ENCODE results near the gene TINCR.

The TINCR gene

DNA sequence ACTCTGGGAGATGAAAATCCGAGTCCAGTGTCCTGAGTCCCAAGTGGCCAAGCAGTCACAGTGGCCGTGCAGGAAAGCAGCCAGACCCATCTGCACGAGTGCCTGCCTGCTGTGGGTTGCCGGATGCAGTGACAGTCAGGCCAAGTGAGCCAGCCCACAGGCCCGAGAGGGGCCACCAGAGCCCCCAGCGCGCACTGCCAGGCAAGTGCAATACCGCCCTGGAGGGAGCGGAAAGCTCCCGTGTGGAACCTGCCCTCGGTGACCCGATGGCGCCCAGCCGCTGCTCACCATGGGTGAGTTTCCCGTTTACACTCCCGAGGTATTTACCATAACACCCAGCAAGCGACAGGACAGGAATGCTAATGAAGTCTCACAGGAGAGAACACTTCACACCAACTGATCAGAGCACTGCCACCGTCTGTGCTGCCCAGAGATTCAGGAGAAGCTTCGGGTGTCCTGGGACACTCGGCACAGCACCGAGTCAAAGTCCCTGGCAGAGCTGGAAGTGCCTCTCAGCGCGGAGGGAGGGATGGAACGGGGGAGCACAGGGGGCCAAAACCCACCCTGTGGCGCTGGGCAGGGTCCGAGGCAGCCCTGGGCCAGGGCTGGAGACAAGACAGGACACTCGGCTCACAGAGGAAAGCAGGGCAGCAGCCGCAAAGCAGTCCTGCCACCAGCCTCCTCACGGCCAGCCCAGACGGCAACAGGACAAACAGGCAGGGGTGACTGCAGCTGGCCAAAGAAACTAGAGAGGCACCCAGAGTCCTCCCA lies 21.3 kb upstream of the TINCR start:
- DNase-seq: no peak

DNA sequence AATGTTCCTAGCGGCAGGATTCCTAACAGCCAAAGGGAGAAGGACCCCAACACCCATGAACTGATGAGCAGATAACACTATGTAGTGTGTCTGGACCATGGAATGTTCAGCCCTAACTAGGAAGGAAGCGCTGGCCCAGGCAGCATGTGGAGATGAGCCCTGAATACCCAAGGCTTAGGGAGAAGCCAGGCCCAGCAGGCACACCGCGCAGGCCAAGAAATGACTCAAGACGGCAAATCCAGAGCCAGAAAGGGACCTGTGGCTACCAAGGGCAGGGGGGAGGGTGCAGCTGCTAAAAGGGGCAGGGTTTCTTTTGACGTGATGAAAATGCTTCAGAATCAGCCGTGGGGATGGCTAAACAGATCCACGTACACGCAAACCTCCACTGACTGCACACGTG lies 20.7 kb upstream of the TINCR start:
- DNase-seq: no peak

DNA sequence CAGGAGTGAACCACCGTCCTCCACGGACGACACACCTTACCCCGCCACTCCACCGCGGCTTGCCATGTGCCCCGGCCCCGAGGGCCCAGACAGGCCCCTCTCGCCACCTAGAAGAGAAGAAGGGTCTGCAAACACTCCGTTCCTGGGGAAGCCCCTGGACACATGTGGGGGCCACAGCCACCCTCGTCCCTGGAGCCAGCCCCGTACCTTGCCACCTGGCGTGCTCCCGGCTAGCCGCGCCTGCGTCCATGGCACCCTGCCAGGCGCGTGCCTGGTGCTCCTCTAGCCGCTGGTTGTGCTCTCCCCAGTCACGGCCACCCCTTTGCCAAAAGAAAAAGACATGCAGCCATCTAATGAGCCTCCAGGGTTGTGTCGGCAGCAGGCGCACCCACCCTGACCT lies 19.9 kb upstream of the TINCR start:
- no peak for DNase-seq

DNA sequence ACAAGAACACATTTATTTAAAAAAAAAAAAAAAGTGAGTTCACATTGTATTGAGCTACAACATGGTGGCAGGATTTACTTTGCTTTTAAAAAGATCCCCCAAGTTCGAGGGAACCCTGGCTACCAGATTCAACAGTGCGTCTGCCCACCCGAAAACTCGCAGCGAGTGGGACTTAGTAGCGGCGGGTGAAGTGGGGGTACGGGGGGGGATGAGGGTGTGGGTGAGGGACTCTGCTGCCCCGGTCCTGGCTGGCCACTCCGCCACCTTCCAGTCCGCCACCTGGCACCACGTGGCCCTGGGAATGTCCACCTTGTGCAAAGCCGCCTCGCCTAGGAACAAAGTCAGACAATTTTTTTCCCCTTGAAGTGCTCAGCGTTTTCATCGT lies 19.3 kb upstream of the TINCR start:
- no peak for DNase-seq

DNA sequence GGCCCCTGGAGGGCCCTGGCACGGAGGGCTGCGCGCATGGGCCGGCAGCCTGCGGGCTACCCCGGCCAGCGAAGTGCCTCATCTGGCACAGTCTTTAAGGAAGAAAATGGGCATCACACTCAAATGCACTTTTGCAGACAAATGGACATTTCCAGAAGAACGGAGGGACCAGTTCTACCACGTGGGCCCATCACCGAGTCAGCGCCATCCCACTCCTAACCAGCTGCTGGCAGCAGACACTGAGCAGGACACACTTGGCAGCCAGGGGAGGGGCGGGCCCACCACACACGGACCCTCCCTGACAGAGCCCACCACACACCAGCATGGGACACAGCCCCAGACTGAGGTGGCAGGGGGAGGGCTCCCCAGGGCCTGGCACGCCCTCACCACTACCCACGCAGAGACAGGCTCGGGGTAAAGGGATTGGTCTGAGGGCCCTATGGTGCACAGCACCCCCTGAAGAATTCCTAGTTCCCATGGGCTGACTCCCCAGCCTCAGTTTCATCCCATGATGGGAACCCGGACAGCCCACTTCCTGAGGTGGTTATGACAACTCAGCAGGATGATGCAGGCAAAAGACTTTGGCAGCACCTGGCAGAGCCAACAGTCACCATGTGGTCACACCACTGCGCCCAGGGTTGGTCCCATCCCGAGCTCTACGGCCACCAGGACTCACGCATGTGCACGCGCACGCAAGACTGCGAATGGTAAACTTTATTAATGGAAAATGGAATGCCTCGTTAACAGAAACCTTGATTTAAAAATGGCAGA lies 18.7 kb upstream of the TINCR start:
- DNase-seq: no peak

DNA sequence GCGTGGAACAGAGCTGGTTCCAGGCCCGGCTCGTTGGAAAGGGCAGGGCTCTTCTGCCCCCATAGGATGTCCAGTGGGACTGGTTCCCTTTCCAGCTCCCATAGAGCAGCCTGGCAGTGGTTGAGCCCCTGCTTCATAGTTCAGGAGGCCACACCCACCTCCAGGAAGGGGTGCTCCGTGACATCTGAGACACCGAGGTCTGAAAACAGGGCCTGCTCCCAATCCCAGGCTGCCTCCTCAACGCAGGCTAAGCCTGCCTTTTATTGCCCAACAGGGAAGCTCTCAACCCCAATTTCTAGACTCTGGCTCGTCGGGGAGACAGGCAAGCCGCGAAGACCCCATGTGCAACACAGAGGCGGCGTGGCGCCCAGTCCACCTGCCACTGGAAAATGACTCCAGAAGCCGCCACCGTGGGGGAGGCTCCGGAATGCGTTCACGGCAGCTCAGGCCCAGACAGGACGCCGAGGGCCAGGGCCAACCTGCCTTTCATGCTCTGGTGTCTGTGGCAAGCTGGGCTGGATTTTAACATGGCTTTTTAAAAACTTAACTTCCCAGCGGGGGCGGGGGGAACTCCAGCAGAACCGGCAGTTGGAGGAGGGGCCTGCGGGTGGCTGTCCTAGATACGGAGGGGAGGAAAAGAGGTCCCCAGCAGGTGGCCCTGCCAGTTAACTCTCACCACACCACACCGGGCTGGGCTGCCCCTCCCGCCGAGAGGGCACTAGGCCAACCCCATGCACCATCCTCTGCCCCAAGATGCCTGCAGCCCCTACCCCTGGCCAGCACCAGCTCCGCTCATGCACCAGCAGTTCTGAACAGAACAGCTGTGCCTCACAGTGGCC lies 17.9 kb upstream of the TINCR start:
- DNase-seq: peak; percentile 18

DNA sequence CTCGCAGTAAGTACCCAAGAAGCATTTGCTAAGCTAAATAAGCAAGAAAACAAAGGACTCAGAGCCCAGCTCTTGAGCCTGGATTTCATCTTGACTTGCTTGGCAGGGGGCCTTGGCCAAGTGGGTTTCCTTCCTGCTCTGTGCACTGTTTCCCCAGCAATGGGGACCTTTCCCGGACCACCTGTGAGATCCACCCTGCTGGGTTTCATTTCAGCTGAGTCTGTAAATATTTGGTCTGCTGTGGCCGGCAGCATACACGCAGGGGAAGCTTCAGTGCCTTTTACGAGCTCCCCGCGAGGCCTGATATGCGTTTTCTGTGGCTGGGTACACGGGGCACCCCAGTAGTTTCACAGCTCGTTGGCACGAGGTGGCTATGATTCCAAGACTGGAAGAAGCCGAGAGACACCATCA lies 12.4 kb upstream of the TINCR start:
- no peak for DNase-seq

DNA sequence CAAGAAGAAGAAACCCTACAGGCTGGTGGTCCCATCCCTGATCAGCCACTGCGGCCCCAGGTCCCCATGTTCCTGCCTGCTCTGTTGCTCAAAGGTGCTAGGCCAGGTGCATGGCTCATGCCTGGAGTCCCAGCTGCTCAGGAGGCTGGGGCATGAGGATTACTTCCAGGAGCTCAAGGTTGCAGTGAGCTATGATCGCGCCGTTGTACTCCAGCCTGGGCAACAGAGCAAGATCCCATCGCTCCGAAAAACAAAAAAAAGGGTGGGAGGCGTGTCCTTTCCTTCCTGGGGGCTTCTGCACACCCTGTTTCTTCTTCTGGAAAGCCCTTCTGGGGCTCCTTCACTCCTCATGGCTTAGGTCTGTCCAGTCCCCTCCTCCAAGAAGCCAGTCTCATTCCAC lies 11.9 kb upstream of the TINCR start:
- no peak for DNase-seq

DNA sequence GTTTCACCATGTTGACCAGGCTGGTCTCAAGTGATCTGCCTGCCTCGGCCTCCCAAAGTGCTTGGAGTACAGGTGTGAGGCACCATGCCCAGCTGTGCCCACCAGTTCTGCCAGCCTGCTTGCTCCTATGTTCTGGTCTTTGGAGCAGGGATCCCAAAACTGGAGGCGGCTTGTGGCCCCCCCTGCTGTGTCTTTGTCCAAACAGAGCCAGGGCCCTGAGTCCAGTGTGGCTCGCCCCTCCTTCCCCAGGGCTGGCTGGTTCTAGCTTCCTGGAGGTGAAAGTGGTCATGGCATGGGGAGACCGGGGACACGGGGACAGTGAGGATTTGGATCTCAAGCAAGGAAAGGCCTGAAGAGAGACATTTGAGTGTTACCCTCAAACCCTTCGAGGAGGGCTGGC lies 11.5 kb upstream of the TINCR start:
- no peak for DNase-seq

DNA sequence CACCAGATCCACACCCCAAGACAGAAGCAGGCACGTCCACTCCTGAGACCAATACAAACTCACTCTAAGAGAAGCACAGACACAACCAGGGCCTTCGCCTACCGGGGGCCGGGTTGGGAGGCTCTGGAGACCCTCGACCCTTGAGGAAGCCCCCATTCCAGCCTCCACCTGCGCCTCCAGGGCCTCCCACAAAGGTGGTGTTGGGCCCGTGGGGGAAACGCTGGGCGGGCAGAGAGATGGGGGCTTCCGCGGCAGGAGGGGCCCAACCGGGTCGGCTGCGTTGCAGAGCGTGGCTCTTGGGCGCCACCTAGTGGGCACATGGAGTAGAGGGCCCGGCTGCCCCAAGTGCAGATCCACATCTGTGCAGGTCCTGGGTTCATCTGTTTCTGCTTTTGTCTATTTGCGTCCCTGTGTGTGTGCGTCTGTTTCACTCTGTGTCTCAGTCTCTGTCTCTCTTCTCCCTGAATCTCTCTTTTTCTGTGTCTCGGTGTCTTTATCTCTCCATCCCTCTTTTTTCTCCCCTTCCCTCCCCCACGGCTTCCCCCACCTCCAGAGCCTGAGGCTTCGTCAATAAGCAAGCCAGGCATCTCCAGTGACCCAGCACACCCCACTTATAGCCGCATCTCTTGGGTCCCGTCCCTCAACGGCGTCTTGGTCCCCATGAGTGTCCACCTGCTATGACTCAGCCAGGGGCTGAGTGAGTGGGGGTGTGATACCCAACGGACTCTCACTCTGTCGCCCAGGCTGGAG lies 10.5 kb upstream of the TINCR start:
- peak; percentile 57 for DNase-seq

DNA sequence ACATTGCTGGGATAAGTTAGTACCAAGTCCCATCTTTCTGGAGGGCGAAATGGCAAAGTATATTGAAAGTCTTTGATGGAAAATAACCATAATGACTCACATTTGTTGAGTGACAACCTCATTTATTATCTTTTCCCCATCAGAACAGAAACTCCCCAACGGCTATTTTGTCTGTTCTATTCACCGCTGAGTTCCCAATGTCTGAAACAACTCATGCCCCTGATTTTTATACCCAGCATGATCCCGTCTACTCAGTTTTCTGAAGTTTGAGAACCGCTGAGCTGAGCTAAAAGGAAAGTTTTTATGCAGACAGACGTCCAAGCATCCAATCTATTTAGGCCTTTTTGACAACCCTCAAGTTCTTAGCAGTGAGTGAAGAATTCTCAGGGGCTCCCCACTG lies 7.8 kb upstream of the TINCR start:
- no peak for DNase-seq

DNA sequence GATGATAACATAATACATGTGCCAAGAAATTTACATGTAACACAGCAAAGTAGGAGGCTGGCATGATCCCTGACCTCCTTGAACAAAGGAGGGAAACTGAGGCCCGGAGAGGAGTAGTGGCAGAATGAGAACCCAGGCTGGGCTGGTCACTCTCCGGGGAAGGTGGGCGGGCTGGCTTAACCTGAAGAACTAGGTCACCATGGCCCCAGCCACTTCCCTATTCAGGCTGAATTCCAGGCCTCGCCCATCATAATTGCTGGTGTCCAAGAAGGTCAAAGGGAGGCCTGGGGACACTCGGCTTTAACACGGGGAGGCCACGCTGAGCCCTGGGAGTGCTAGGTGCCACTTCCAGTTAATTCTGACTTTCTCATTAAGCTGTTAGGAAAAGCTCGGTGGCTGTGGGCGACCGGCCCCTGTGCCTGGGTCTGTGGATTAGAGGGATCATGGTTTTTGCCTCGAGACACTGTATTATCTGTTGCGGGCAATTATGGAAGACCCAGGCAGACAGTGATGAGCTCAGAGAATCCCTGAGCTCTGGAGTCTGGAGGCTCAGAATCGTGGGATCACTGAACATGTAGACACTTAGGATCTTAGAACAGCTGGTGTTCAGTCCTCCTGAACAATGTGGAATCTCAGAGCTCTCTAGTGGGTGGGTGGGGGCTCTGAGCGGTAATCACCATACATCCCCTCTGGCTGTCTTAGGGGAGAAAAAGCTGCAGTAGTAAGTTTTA lies 5.0 kb upstream of the TINCR start:
- no peak for DNase-seq

DNA sequence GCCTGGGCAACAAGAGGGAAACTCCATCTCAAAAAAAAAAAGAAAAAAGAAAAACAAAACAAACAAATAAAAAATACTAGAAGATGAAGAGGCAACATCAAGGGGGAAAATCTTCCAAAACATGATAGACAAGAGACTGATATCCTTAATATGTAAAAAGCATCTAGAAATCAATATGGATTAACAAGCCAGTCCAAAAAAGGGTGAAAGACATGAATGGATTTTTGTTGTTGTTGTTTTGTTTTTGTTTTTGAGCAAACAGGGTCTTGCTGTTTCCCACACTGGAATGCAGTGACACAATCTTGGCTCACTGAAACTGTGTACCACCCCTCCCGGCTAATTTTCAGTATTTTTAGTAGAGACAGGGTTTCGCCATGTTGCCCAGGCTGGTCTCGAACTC lies 4.0 kb upstream of the TINCR start:
- no peak for DNase-seq

DNA sequence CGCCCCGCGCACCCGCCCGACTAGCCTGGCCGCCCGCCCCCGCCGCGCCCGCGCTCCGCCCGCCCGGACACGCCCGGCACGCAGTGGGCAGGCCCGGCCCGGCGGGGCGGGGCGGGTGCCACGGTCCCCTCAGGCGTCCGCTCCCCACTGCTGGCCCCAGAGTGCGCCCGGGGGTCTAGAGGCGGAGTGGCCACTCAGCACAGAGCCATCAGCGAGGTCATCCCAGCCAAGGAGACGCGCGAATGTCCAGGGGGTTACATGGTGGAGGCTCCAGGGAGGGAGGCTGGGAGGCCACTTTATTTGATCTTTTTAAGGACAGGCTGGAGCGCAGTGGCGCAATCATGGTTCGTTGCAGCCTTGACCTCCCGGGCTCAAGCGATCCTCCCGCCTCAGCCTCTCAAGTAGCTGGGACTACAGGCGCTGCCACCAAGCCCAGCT lies 236 bp upstream of the TINCR start:
- DNase-seq: no peak

DNA sequence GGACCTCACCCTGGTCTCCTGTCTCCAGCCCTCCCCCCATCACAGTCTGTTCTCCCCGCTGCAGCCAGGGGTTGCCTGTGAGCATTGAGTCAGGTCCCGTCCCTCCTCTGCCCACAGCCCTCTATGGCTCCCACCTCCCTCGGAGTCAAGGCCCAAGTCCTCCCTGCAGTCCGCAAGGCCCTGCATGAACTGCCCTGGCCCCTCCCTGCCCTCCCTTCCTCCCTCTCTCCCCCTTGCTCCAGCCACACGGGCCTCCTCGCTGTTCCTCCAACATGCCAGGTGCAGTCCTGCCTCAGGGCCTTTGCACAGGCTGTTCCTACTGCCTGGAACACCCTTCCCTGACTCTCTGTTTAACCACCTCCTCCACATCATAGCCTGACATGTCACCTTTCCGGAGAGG lies 2.8 kb downstream of the TINCR start:
- DNase-seq: no peak

DNA sequence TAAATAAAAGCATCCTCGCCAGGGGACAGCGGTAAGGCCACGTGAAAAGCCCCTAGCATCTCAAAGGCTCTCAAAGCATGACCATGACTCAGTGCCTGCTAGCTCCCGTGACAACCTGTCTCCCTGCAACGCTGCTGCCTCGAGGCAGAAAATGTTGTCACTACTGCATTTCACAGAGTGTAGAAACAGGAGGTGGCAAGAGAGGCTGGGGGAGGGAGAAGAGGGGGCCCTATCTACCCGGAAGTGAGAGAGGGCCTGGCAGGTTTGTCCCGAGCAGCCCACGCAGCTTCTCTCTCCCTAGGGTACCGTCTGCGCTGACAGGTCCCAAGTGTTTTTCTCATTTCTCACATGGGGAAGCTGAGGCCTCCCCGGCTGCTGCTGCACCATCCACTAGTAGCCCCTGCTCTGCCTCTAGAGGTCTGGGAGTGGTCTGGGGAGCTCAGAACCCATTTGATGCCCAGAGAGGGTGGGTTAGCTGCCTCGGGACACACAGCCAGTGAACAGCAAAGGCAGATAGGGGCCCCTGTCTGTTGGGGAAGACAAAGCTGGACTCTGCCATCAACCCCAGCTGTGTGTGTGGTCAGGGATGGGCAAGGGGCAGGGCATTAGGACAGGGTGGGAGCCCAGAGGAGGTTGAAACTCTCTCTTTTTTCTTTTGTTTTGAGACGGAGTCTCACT lies 3.7 kb downstream of the TINCR start:
- no peak for DNase-seq

DNA sequence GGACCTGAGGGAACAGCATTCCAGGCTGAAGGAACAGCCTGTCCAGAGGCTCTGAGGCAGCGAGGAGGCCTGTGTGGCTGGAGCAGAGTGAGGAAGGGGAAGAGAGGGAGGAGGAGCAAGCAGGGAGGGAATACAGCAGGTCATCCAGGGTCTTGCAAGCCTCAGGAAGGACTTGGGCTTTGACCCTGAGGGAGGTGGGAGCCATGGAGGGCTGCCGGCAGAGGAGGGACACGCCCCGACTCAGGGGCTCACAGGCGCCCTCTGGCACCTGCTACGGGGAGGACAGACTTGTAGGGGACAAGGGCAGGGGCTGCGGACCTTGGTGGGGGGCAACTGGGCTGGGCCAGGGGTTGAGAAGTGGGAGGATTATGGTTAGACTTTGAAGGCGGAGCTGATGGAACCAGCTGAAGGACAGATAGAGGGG lies 4.7 kb downstream of the TINCR start:
- DNase-seq: no peak

DNA sequence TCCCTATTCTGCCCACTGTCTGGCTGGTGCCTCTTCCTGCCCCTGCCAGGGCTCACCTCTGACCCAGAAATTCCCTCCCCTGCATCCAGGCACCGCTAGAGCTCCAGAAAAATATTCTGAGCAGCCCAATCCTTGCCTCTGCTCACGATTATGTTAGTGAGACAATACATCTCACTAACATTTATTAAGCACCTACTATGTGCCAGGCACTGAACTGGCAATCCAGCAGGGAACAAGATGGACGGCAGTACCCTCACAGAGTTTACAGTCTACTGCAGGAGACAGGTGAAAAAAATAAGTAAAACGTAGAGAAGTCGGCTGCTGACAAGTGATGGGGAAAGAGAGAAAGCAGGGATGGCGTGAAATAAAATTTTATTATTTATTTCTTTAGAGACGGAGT lies 5.5 kb downstream of the TINCR start:
- DNase-seq: no peak

DNA sequence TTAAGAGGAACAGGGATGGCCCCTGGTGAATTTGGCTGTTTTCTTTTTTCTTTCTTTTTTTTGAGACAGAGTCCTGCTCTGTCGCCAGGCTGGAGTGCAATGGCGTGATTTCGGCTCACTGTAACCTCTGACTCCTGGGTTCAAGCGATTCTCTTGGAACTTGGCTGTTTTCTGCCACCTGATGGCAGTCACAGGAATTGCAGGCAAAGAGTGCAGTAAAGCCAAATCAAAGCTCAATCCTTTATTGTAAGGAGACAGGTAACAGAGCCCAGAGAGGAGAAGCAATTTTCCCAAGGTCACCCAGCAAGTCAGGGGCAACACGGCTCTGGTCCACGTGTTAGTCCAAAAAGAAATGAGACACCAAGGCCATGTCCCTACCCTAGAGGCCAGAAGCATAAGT lies 6.2 kb downstream of the TINCR start:
- no peak for DNase-seq

DNA sequence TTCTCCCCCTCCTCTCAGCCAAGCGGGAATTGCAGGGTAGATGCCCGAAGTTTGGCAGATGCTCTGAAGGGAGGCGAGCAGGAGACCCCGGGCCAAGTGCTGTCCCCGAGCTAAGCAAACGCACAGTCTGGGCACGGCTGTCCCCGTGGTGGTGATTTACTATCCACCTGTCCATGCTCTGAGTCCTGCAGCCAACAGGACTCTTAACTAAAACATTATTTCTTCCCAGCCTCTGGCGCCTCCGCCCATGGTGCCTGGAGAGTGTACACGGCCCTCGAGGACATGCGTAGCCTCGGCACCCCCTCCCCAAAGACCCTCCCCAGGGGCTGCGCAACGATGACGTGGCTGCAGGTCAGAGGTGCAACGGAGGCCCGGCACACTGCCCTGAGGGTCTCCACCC lies 7.6 kb downstream of the TINCR start:
- DNase-seq: no peak

DNA sequence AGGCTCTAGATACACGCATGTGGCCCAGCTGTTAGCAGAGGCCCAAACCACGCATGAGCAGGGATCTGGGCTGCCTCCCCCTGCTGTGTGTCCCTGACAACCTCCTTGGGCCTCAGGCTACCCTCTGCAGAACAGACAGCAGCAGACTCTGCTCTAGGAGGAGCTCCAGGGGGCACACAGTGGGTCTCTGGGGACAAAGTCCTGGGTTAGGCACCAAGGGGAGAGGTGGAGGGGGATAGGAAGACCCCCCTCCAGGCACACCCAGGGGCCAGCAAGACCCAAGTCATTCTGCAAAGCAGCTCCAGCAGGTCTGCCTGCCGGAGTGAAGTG lies 8.0 kb downstream of the TINCR start:
- DNase-seq: no peak

DNA sequence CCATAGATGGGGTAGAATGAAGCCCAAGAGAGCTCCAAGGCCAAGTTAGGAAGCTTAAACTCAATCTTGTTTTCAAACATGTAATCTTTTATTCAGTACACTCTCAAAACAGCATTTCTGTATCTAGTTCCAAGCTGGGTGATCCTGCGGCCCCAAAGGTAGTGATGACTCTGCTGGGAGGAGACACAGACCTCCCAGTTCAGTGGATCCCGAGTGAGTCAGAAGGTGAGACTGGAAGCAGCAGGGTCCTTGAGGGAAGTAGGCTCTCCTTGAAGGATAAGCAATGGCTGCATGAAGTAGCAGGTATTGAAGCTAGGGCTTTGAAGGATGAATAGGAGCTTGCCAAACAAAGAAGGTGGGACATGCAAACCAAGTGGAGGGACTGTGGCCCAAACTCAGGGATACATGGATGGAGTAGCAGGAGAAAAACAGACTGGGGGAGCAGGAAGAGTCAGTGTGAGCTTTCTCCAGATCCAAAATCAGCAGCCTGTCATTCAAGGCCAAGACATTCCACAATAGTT lies 9.6 kb downstream of the TINCR start:
- no peak for DNase-seq

Measured in activated CD4-positive, alpha-beta T cell treated with anti-CD3 and anti-CD28 coated beads for 1 hour (primary cell).